SKM-1 (cell line): ENCODE data around the gene RBM12.
"Not testable (repeated sequence)": the region's sequence is repeated elsewhere in the genome, so short reads cannot be mapped to it uniquely, and the experiment has no call there.

Source experiments
- DNase-seq: peaks from one replicate; lab custom pipeline; 2025; ENCODE audit not compliant: unreplicated experiment; lab: John Stamatoyannopoulos, UW

RBM12 gene

GRCh38 chr20:35664466-35665206, at the start of gene RBM12, which contains the start of gene CPNE1:
Gene RBM12, minus strand, starts transcription at chr20:35664900. Its CDS starts 9,578 bp downstream, at chr20:35655322.
Gene CPNE1, minus strand, starts transcription at chr20:35664900. Its CDS starts 31,977 bp downstream, at chr20:35632923.
- DNase-seq = peak; percentile 82

- no peak for DNase-seq
Measured at GRCh38 chr20:35714127-35714526, 49.4 kb upstream of the RBM12 start.

GRCh38 chr20:35713120-35713519, 48.4 kb upstream of the RBM12 start:
- DNase-seq = not testable (repeated sequence)

- DNase-seq = no peak
Measured at GRCh38 chr20:35711588-35712209, 47.0 kb upstream of the RBM12 start.

- DNase-seq = no peak
Measured at GRCh38 chr20:35710884-35711587, 46.3 kb upstream of the RBM12 start.

- DNase-seq = no peak
Measured at GRCh38 chr20:35710039-35710438, 45.3 kb upstream of the RBM12 start.

GRCh38 chr20:35709259-35709658, 44.6 kb upstream of the RBM12 start:
- no peak for DNase-seq

- DNase-seq = no peak
Measured at GRCh38 chr20:35708502-35708901, 43.8 kb upstream of the RBM12 start.

GRCh38 chr20:35706591-35707529, 42.2 kb upstream of the RBM12 start:
- not testable (repeated sequence) for DNase-seq

- DNase-seq = not testable (repeated sequence)
Measured at GRCh38 chr20:35705894-35706293, 41.2 kb upstream of the RBM12 start.

- DNase-seq = no peak
Measured at GRCh38 chr20:35704514-35705261, 40.0 kb upstream of the RBM12 start.

GRCh38 chr20:35702824-35703695, 38.4 kb upstream of the RBM12 start:
- no peak for DNase-seq

GRCh38 chr20:35702051-35702823, 37.5 kb upstream of the RBM12 start:
- DNase-seq = no peak

GRCh38 chr20:35700625-35701148, 36.0 kb upstream of the RBM12 start:
- no peak for DNase-seq

GRCh38 chr20:35699957-35700624, 35.4 kb upstream of the RBM12 start:
- no peak for DNase-seq

- DNase-seq = peak; percentile 66
Measured at GRCh38 chr20:35699127-35699956, 34.6 kb upstream of the RBM12 start, which contains the start of the genes NFS1 and ROMO1. Gene NFS1, minus strand, starts transcription at chr20:35699352. Its CDS starts 64 bp downstream, at chr20:35699288. Gene ROMO1, plus strand, starts transcription at chr20:35699405. Its CDS starts 228 bp downstream, at chr20:35699633.
